ENCODE measurements around the gene ARL16. TPM values are rescaled to one million over a fixed set of nuclear protein-coding genes. Genes with fewer than 3 reads are reported as not detected.

Gene ARL16
- total RNA-seq, 6 experiments from 2014 or later, result 5.3 to 16.8 (median 11.1) TPM

DNA sequence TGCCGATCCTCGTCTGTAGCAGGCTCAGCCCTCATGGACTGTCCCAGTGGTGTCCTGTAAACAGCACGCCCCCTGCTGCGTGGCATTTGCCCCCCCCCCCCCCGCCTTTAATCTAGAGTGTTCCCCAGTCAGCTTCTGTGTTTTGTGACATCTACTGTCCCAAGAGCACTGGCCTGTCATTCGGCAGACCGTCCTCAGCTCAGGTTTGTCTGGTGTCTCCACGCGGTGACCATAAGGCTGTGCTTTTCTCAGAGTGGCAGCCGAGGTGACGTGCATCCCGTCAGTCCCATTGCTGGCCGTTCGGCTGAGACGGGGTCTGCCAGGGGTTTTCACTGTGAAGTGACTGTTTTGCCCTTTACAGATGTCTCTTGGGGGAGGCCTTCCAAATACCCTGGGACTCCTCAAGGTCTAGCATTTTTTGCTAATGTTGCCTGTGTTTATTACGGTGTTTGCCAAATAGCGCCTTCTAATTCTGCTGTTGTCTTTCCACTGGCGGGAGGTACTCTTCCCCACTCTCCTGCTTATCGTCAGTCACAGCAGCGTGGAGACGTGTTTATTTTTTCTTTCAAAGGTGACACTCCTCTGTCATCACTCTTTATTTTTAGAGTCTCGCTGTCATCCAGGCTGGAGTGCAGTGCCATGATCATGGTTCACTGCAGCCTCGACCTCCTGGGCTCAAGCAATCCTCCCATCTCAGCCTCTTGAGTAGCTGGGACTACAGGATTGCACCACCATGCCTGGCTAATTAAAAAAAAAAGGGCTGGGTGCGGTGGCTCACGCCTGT lies 13.9 kb upstream of the ARL16 start:
- no peak for ATAC-seq

DNA sequence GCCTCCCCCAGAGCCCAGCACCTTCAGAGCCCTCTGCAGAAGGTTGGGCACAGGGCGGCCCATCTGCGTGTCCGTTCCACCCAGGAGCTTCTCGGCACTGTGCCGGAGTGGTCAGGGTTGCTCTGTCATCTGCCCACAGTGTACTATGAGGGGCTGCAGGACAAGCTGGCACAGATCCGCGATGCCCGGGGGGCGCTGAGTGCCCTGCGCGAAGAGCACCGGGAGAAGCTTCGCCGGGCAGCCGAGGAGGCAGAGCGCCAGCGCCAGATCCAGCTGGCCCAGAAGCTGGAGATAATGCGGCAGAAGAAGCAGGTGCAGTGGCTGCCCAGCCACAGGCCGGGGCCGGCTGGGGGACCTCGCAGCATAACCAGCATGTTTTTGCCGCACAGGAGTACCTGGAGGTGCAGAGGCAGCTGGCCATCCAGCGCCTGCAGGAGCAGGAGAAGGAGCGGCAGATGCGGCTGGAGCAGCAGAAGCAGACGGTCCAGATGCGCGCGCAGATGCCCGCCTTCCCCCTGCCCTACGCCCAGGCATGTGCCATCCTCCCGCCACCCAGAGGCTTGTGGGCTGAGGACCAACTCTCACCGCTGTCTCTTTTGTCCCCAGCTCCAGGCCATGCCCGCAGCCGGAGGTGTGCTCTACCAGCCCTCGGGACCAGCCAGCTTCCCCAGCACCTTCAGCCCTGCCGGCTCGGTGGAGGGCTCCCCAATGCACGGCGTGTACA lies 12.8 kb upstream of the ARL16 start:
- no peak for ATAC-seq
- Histone ChIP-seq H3K4me3 (no peak overlapping the region), H3K27me3 (no peaks in the 10 kb centered on the region), H3K36me3 (peaks cover 0 to 67% (median 15%) of the 10 kb centered on the region in 4 donors), H3K27ac (no peak overlapping the region), H3K9me3 (no peaks in the 10 kb centered on the region), H3K4me1 (peaks cover 0 to 8% (median 3%) of the 10 kb centered on the region in 4 donors)
- WGBS (ENCODE audit: insufficient coverage, low coverage, low lambda C conversion rate, missing lambda C conversion rate), result 85% methylated on average over 4 of the region's 40 CpGs
- no peak for DNase-seq
- intact Hi-C loops (cut with DNase I), result no loop called here
- TF ChIP-seq POLR2A (IDR thresholded peaks at IDR 0.05), result no peak
- TF ChIP-seq, protein P1, sequence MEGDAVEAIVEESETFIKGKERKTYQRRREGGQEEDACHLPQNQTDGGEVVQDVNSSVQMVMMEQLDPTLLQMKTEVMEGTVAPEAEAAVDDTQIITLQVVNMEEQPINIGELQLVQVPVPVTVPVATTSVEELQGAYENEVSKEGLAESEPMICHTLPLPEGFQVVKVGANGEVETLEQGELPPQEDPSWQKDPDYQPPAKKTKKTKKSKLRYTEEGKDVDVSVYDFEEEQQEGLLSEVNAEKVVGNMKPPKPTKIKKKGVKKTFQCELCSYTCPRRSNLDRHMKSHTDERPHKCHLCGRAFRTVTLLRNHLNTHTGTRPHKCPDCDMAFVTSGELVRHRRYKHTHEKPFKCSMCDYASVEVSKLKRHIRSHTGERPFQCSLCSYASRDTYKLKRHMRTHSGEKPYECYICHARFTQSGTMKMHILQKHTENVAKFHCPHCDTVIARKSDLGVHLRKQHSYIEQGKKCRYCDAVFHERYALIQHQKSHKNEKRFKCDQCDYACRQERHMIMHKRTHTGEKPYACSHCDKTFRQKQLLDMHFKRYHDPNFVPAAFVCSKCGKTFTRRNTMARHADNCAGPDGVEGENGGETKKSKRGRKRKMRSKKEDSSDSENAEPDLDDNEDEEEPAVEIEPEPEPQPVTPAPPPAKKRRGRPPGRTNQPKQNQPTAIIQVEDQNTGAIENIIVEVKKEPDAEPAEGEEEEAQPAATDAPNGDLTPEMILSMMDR (IDR thresholded peaks at IDR 0.05), result no peak

More for the DNA sequence above, 13.9 kb upstream of the ARL16 start:
- 81% methylated on average over 11 of the region's 25 CpGs for WGBS (ENCODE audit: insufficient coverage, low coverage, low lambda C conversion rate, missing lambda C conversion rate)
- no peak overlapping the region for H3K27ac ChIP-seq
- intact Hi-C loops (cut with DNase I), result no loop called here
- no peak for TF ChIP-seq POLR2A (IDR thresholded peaks at IDR 0.05)
- TF ChIP-seq, protein P1 (IDR thresholded peaks at IDR 0.05), result no peak
- no peak overlapping the region for H3K4me3 ChIP-seq
- H3K4me1 ChIP-seq, result peaks cover 0 to 17% (median 9%) of the 10 kb centered on the region in 4 donors
- no peaks in the 10 kb centered on the region for H3K9me3 ChIP-seq
- no peak for DNase-seq
- H3K27me3 ChIP-seq, result no peaks in the 10 kb centered on the region
- H3K36me3 ChIP-seq, result peaks cover 0 to 67% (median 13%) of the 10 kb centered on the region in 4 donors

DNA sequence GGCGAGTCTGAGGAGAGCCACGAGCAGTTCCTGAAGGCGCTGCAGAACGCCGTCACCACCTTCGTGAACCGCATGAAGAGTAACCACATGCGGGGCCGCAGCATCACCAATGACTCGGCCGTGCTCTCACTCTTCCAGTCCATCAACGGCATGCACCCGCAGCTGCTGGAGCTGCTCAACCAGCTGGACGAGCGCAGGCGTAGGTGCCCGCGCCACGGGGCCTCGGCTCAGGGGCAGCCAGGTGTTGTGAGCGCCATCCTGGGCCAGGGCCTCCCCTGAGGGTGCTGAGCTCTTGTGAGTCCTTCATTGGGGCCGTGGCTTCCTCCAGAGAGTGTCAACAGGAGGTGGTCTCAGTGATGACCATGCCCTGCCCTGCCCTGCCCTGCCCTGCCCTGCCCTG lies 12.2 kb upstream of the ARL16 start:
- Histone ChIP-seq H3K36me3 (peaks cover 0 to 67% (median 14%) of the 10 kb centered on the region in 4 donors), H3K4me1 (peaks cover 0 to 2% (median 0%) of the 10 kb centered on the region in 4 donors), H3K27ac (no peak overlapping the region), H3K4me3 (no peak overlapping the region), H3K27me3 (no peaks in the 10 kb centered on the region), H3K9me3 (no peaks in the 10 kb centered on the region)
- WGBS (ENCODE audit: insufficient coverage, low coverage, low lambda C conversion rate, missing lambda C conversion rate), result no CpG with 5 or more reads among the region's 22 CpGs
- intact Hi-C loops (cut with DNase I), result no loop called here
- ATAC-seq (no peak), DNase-seq (no peak)
- TF ChIP-seq POLR2A (IDR thresholded peaks at IDR 0.05), result no peak
- TF ChIP-seq, protein P1 (IDR thresholded peaks at IDR 0.05), result no peak

DNA sequence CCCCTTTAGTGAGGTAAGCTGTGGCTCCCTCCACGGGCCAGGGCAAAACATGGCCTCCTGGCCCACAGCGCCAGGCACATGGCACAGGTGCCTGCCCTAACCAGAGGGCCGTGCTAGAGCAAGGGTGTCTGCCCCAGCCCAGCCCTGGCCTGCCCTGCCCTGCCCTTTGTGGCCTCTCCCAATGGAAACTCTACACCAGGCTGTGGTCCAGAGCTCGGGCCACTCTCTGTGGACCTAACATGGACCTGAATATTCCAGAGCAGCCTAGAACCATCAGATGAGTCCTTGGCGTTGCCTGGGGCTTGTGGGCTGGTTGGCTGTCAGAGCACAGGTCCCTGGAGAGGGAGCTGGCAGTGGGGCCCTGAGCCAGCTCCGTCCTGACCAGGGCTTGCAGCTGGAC lies 11.6 kb upstream of the ARL16 start:
- intact Hi-C loops (cut with DNase I), result no loop called here
- no peaks in the 10 kb centered on the region for H3K27me3 ChIP-seq
- ATAC-seq, result peak in 1 of 4 donors; percentile 2
- peaks cover 0 to 71% (median 14%) of the 10 kb centered on the region in 4 donors for H3K36me3 ChIP-seq
- no peaks in the 10 kb centered on the region for H3K9me3 ChIP-seq
- H3K4me3 ChIP-seq, result no peak overlapping the region
- no peak for DNase-seq
- no peak overlapping the region for H3K27ac ChIP-seq
- WGBS (ENCODE audit: insufficient coverage, low coverage, low lambda C conversion rate, missing lambda C conversion rate), result no CpG with 5 or more reads among the region's 6 CpGs
- no peaks in the 10 kb centered on the region for H3K4me1 ChIP-seq
- TF ChIP-seq, protein P1 (IDR thresholded peaks at IDR 0.05), result no peak
- TF ChIP-seq POLR2A (IDR thresholded peaks at IDR 0.05), result no peak

Data from right lobe of liver (tissue), 6 donors.